SK-N-SH (cell line): ENCODE data around the gene EVL. TPM values are rescaled to one million over a fixed set of nuclear protein-coding genes. Genes with fewer than 3 reads are reported as not detected.

Experiments
- CTCF ChIA-PET: fragments of 300-600, 350-600 bp; formaldehyde crosslinking; extraction: SDS; loops from one replicate; lab custom pipeline; 2021; lab: Yijun Ruan, JAX
- POLR2A ChIA-PET: fragments of 350-600 bp; sonication (Branson Sonifier 250); formaldehyde crosslinking; extraction: SDS; loops from one replicate; lab custom pipeline; 2020; ENCODE audit warnings: antibody characterized with exemption, inconsistent platforms; lab: Yijun Ruan, JAX
- DNase-seq: peaks from one replicate; pipeline ENCODE4 v3.0.0; 2012
- H2AFZ ChIP-seq: fragments of 200-600 bp; sonication (generic); 2 replicates; pipeline ENCODE4 v1.8.1; 2016; ENCODE audit warnings: antibody characterized with exemption, mild to moderate bottlenecking, low read depth
- H3F3A ChIP-seq: fragments of 200-600 bp; sonication (generic); replicated peaks from 2 replicates; pipeline ENCODE3; 2016; ENCODE audit warnings: antibody characterized with exemption, mild to moderate bottlenecking; ENCODE audit not compliant: insufficient read depth
- H3K27ac ChIP-seq, 2 experiments: fragments of 200-500 bp in 1 of 2; fragments of 200-600 bp in 1 of 2; sonication (Bioruptor generic) in 1 of 2; sonication (generic), shearing (Covaris generic) in 1 of 2; 2 replicates each; pipeline versions ENCODE4 v1.5.1 to v1.6.1; 2014 to 2016; ENCODE audit warnings: low read depth in 2 of 2, inconsistent platforms in 1 of 2, low read length in 1 of 2, mild to moderate bottlenecking in 1 of 2, mixed read lengths in 1 of 2
- H3K27me3 ChIP-seq: fragments of 200-600 bp; sonication (generic), shearing (Covaris generic); 2 replicates; pipeline ENCODE4 v1.6.1; 2016; ENCODE audit warnings: mixed run types; ENCODE audit not compliant: insufficient read depth
- H3K36me3 ChIP-seq, 2 experiments: fragments of 200-500 bp in 1 of 2; fragments of 200-600 bp in 1 of 2; sonication (Bioruptor generic) in 1 of 2; sonication (generic) in 1 of 2; replicated peaks in 1 of 2; 2 replicates each; pipeline versions ENCODE3 to v1.5.1; 2014 to 2016; ENCODE audit warnings: low read length in 1 of 2, mild to moderate bottlenecking in 1 of 2; ENCODE audit not compliant: insufficient read depth in 2 of 2, control insufficient read depth in 1 of 2
- H3K4me1 ChIP-seq, 2 experiments: fragments of 200-500 bp in 1 of 2; fragments of 200-600 bp in 1 of 2; sonication (Bioruptor generic) in 1 of 2; sonication (generic), shearing (Covaris generic) in 1 of 2; 2 replicates each; pipeline versions ENCODE4 v1.5.1 to v1.6.1; 2014 to 2016; ENCODE audit warnings: low read depth in 1 of 2, low read length in 1 of 2, mixed run types in 1 of 2; ENCODE audit not compliant: insufficient read depth in 2 of 2, control insufficient read depth in 1 of 2
- H3K4me2 ChIP-seq: fragments of 200-600 bp; sonication (generic), shearing (Covaris generic); 2 replicates; pipeline ENCODE4 v1.6.1; 2017; ENCODE audit warnings: mixed run types
- H3K4me3 ChIP-seq, 2 experiments: fragments of 200-500 bp in 1 of 2; fragments of 200-600 bp in 1 of 2; sonication (Bioruptor generic) in 1 of 2; sonication (generic), shearing (Covaris generic) in 1 of 2; 2 replicates each; pipeline versions ENCODE4 v1.5.1 to v1.8.1; 2014 to 2016; ENCODE audit warnings: low read depth in 2 of 2, inconsistent platforms in 1 of 2, low read length in 1 of 2, mild to moderate bottlenecking in 1 of 2, mixed read lengths in 1 of 2, moderate library complexity in 1 of 2
- H3K79me2 ChIP-seq: fragments of 200-600 bp; sonication (generic); 2 replicates; pipeline ENCODE4 v1.8.1; 2017; ENCODE audit warnings: mild to moderate bottlenecking; ENCODE audit not compliant: insufficient read depth
- H3K9ac ChIP-seq: fragments of 200-600 bp; sonication (generic); 2 replicates; pipeline ENCODE4 v1.6.1; 2017; ENCODE audit warnings: mixed run types
- H3K9me2 ChIP-seq: fragments of 200-600 bp; sonication (generic); 2 replicates; pipeline ENCODE4 v1.6.1; 2017; ENCODE audit warnings: mixed run types
- H3K9me3 ChIP-seq: fragments of 200-600 bp; sonication (generic); 2 replicates; pipeline ENCODE4 v1.6.1; 2017; ENCODE audit warnings: mixed run types, mild to moderate bottlenecking, moderate library complexity
- H4K20me1 ChIP-seq: fragments of 200-600 bp; sonication (generic); 2 replicates; pipeline ENCODE4 v1.6.1; 2017; ENCODE audit warnings: mild to moderate bottlenecking, mixed run types; ENCODE audit not compliant: insufficient read depth
- CHD2 ChIP-seq: fragments of 150-350 bp; IDR thresholded peaks from 2 replicates; pipeline ENCODE4 v1.6.1; 2018; ENCODE audit warnings: low read length; ENCODE audit not compliant: partially characterized antibody
- FOSL2 ChIP-seq: IDR thresholded peaks from 2 replicates; pipeline ENCODE4 v1.4.0; 2012; ENCODE audit warnings: low read depth, mild to moderate bottlenecking, moderate library complexity, borderline replicate concordance
- MAX ChIP-seq: IDR thresholded peaks from 2 replicates; pipeline ENCODE4 v1.4.0; 2012; ENCODE audit warnings: low read depth
- MEF2A ChIP-seq: IDR thresholded peaks from 2 replicates; pipeline ENCODE4 v1.4.0; 2012; ENCODE audit warnings: low read depth, borderline replicate concordance
- MXI1 ChIP-seq: IDR thresholded peaks from 2 replicates; pipeline ENCODE4 v1.6.1; 2012; ENCODE audit warnings: mild to moderate bottlenecking, low read depth, low read length, improper control_type of control experiment
- NFIC ChIP-seq: IDR thresholded peaks from 2 replicates; pipeline ENCODE4 v1.4.0; 2012; ENCODE audit warnings: borderline replicate concordance
- NRF1 ChIP-seq: IDR thresholded peaks from 2 replicates; pipeline ENCODE4 v1.6.1; 2012; ENCODE audit warnings: low read depth, mild to moderate bottlenecking, low read length
- POLR2AphosphoS5 ChIP-seq: IDR thresholded peaks from 2 replicates; pipeline ENCODE4 v1.6.1; 2012; ENCODE audit warnings: low read depth, low read length
- RFX5 ChIP-seq: IDR thresholded peaks from 2 replicates; pipeline ENCODE4 v1.6.1; 2012; ENCODE audit warnings: mild to moderate bottlenecking, improper control_type of control experiment, low read length
- YY1 ChIP-seq: IDR thresholded peaks from 2 replicates; pipeline ENCODE4 v1.4.0; 2012; ENCODE audit warnings: low read depth, mild to moderate bottlenecking
- WGBS: methylation state at CpG from one replicate; pipeline ENCODE4 v1.1.6; 2017; ENCODE audit warnings: low lambda C conversion rate; 5-methylcytosine and 5-hydroxymethylcytosine counted together
- polyA plus RNA-seq, 3 experiments: library from polyadenylated mRNA; depleted of rRNA; stranded (reverse); fragments of >200 nt; gene quantifications; 2 replicates each; pipeline ENCODE4 v1.2.3, GENCODE V29; 2012
- TF ChIP-seq, protein P1 (sequence below): IDR thresholded peaks from 2 replicates; pipeline ENCODE4 v1.4.0; 2012; ENCODE audit warnings: low read depth, borderline replicate concordance
- TF ChIP-seq, protein P2 (sequence below): fragments of 150-350 bp; IDR thresholded peaks from 2 replicates; pipeline ENCODE4 v1.6.1; 2016; ENCODE audit warnings: mild to moderate bottlenecking, low read depth, low read length

Gene EVL
- polyA plus RNA-seq, 1 of the 3 experiments (the other 2 are of a cell fraction) = 36.5 TPM

DNA sequence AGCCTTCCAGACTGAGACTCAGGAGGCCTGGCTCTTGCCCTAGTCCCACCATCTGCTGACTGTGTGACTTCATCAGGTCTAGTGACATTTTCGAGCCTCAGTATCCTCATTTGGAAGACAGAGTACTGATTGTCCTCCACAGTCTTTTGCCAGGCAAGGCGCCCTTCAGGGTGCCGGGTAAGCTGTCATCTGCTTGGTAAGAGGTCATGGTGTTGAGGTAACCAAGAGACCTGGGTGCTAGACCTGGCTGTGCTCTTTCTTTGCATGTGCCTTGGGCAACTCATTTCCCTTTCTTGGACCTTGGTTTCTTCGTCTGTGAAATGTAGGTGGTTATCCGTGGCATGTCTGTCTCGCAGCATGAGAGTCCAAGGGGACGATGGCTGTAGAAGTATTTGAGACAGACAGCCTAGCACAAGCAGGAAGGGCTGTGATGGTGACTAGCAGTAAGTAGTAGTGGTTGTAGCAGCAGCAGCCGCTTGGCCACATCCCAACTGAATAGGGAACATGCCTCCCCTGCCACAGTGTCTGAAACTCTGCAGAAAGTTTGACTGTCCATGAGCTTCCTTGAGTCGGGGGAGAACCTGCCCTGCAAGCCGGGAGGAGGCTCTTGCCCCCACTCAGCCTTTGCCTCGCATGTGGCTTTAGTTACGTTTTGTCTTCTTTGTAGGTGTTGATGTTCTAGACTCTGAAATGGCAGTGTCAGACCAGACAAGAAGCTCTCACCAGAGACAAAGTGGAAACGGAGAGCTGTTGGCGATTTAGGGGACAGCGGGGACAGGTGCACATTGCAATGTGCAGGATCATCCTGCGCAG, 40.3 kb downstream of the EVL start:
- H3K4me2 ChIP-seq = peak overlapping the region; percentile 58; the same call in 1 of the 2 replicates
- H3K9ac ChIP-seq = no peak overlapping the region
- H3F3A ChIP-seq = peaks cover 16% of the 10 kb centered on the region
- no peak for DNase-seq
- TF ChIP-seq NRF1 = no peak
- TF ChIP-seq MAX = no peak
- WGBS = 92% methylated on average over 13 of the region's 16 CpGs
- no peaks in the 10 kb centered on the region for H3K9me3 ChIP-seq
- H3K27ac ChIP-seq = peak overlapping the region in 1 of 2 experiments; percentile 96; a peak in 1 of 4 replicates
- H3K4me1 ChIP-seq = peaks cover 15 to 30% of the 10 kb centered on the region in 2 experiments; a peak in 3 of 4 replicates
- 0 out of 2 replicates have a peak, but pooled peaks cover 3% of the 10 kb centered on the region for H4K20me1 ChIP-seq
- POLR2A ChIA-PET = no interaction called here
- no peak overlapping the region for H2AFZ ChIP-seq
- no peaks in the 10 kb centered on the region for H3K9me2 ChIP-seq
- H3K79me2 ChIP-seq = no peaks in the 10 kb centered on the region; the same call in 1 of the 2 replicates
- H3K36me3 ChIP-seq = no peaks in the 10 kb centered on the region
- H3K27me3 ChIP-seq = no peaks in the 10 kb centered on the region
- CTCF ChIA-PET = interaction anchor here (1.6 to 4.8 kb wide), 3 partner anchors 50 to 123 kb away, joined by 4 to 68 read pairs (median 6); no protein-coding TSS in a partner anchor
- no peak overlapping the region for H3K4me3 ChIP-seq

DNA sequence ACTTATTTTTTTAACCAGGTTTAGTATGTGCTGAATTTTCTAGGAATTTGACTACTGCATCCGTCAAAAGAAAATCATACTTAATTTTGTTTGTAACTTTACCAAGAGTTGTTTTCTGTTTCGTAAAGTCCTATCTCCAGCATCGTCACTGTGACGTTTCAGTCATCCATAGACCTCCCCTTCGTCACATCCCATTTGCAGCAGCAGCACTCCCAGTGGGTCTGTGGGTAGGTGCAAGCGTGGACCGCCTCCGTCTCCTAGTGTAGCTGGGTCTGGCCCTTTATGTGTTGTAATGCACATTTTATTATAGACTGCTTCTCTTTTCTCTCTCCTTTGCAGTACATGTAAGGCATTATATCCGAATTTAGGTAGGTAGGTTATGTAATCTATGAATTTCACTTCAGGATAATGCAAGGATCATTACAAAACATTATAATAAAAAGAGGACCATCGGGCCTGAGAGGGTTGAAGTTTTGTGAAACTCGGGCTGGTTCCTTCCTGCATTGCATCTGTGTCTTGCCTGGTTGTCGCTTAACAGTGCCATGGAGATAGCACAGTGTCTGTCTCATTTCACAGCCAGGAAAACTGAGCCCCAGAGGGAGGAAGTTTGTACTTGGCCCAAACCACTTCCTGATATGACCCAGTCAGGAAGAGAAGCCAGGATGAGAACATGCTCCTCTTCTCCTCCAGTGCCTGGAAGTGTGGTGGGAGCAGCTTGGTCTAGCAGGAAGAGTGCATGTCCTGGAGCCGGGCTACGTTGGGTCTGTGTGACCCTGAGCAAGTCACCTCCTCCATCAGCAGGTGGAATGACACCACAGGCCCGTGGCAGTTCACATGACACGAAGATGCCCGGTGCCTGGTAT, 41.3 kb downstream of the EVL start:
- Histone ChIP-seq H3K36me3 (no peaks in the 10 kb centered on the region), H3K27ac (no peak overlapping the region), H3K4me3 (no peak overlapping the region), H3F3A (peaks cover 16% of the 10 kb centered on the region), H3K27me3 (no peaks in the 10 kb centered on the region), H3K4me1 (peaks cover 15 to 30% of the 10 kb centered on the region in 2 experiments; a peak in 3 of 4 replicates), H2AFZ (no peak overlapping the region), H3K9me3 (no peaks in the 10 kb centered on the region), H4K20me1 (0 out of 2 replicates have a peak, but pooled peaks cover 3% of the 10 kb centered on the region), H3K79me2 (no peaks in the 10 kb centered on the region), H3K4me2 (no peak overlapping the region), H3K9me2 (no peaks in the 10 kb centered on the region), H3K9ac (no peak overlapping the region)
- ChIA-PET CTCF (interaction anchor here (1.6 to 4.8 kb wide), 4 partner anchors 11 to 124 kb away, joined by 4 to 68 read pairs (median 23); no protein-coding TSS in a partner anchor), POLR2A (no interaction called here)
- TF ChIP-seq RFX5 (no peak), MAX (no peak), MXI1 (no peak)
- DNase-seq = no peak
- WGBS = 92% methylated on average over 16 of the region's 17 CpGs

DNA sequence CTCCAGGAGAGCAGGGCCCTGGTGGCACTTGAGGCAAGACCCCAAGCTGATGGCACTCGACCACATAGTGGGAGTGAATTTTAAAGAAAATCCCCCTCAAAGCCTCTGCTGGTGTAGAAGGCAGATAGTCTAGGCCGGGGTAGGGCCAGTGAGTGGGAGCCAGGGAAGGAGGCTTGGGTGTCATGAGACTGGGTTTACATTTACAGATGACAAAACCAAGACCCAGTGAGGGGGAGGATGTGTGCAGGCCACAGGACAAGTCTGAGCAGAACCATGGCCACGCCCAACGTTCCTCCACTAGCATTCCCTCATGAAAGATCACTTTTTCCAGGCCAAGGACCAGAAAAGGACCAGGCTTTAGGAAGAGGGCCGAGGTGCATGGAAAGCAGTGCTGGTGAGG, 42.0 kb downstream of the EVL start:
- Histone ChIP-seq H4K20me1 (0 out of 2 replicates have a peak, but pooled peaks cover 3% of the 10 kb centered on the region), H3K4me1 (peaks cover 15 to 30% of the 10 kb centered on the region in 2 experiments; a peak in 3 of 4 replicates), H3K36me3 (no peaks in the 10 kb centered on the region), H2AFZ (no peak overlapping the region), H3K27ac (no peak overlapping the region), H3K9me2 (no peaks in the 10 kb centered on the region), H3F3A (peaks cover 16% of the 10 kb centered on the region), H3K9me3 (no peaks in the 10 kb centered on the region), H3K4me3 (no peak overlapping the region), H3K4me2 (no peak overlapping the region), H3K27me3 (no peaks in the 10 kb centered on the region), H3K9ac (no peak overlapping the region), H3K79me2 (no peaks in the 10 kb centered on the region)
- CTCF ChIA-PET = interaction anchor here (0.9 to 5.1 kb wide), 23 partner anchors 8 to 160 kb away, joined by 3 to 70 read pairs (median 8); partner anchors contain the start of gene DEGS2
- 93% methylated on average over 5 of the region's 5 CpGs for WGBS
- POLR2A ChIA-PET = no interaction called here
- DNase-seq = no peak
- no peak for TF ChIP-seq MEF2A
- TF ChIP-seq NFIC = no peak
- TF ChIP-seq, protein P1, sequence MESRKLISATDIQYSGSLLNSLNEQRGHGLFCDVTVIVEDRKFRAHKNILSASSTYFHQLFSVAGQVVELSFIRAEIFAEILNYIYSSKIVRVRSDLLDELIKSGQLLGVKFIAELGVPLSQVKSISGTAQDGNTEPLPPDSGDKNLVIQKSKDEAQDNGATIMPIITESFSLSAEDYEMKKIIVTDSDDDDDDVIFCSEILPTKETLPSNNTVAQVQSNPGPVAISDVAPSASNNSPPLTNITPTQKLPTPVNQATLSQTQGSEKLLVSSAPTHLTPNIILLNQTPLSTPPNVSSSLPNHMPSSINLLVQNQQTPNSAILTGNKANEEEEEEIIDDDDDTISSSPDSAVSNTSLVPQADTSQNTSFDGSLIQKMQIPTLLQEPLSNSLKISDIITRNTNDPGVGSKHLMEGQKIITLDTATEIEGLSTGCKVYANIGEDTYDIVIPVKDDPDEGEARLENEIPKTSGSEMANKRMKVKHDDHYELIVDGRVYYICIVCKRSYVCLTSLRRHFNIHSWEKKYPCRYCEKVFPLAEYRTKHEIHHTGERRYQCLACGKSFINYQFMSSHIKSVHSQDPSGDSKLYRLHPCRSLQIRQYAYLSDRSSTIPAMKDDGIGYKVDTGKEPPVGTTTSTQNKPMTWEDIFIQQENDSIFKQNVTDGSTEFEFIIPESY = no peak
- no peak for TF ChIP-seq CHD2
- TF ChIP-seq, protein P2, sequence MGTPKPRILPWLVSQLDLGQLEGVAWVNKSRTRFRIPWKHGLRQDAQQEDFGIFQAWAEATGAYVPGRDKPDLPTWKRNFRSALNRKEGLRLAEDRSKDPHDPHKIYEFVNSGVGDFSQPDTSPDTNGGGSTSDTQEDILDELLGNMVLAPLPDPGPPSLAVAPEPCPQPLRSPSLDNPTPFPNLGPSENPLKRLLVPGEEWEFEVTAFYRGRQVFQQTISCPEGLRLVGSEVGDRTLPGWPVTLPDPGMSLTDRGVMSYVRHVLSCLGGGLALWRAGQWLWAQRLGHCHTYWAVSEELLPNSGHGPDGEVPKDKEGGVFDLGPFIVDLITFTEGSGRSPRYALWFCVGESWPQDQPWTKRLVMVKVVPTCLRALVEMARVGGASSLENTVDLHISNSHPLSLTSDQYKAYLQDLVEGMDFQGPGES = no peak
- TF ChIP-seq YY1 = no peak
- TF ChIP-seq FOSL2 = no peak
- TF ChIP-seq RFX5 = no peak
- TF ChIP-seq POLR2AphosphoS5 = no peak
